Testis (tissue), 3 donors: ENCODE data around the gene CSF2RB. TPM values are rescaled to one million over a fixed set of nuclear protein-coding genes. Genes with fewer than 3 reads are reported as not detected.

Experiments used
- DNase-seq: peaks from one replicate; pipeline ENCODE4 v3.0.0-alpha.2; 2019
- H3K27ac ChIP-seq, 2 donors: fragments of 200-600 bp; sonication (generic); one replicate each; pipeline ENCODE4 v1.5.1; 2019
- H3K27me3 ChIP-seq: fragments of 200-600 bp; sonication (generic); one replicate; pipeline ENCODE4 v1.5.1; 2019
- H3K36me3 ChIP-seq: fragments of 200-600 bp; sonication (generic); one replicate; pipeline ENCODE4 v1.5.1; 2017; ENCODE audit warnings: low read depth; ENCODE audit errors: missing control alignments
- H3K4me1 ChIP-seq: fragments of 200-600 bp; sonication (generic); one replicate; pipeline ENCODE4 v1.5.1; 2019
- H3K4me3 ChIP-seq, 2 donors: fragments of 200-600 bp; sonication (generic); one replicate each; pipeline ENCODE4 v1.5.1; 2017 to 2019
- H3K9me3 ChIP-seq: fragments of 200-600 bp; sonication (generic); one replicate; pipeline ENCODE4 v1.5.1; 2017
- CTCF ChIP-seq, 3 experiments: fragments of 450-650 bp in 2 of 3; fragments of 200-600 bp in 1 of 3; sonication (generic) in 1 of 3; IDR thresholded peaks; one replicate each; pipeline ENCODE4 v1.5.1; 2016 to 2019; ENCODE audit warnings: antibody characterized with exemption in 3 of 3, mild to moderate bottlenecking in 2 of 3, moderate library complexity in 1 of 3
- POLR2A ChIP-seq: fragments of 450-650 bp; IDR thresholded peaks from one replicate; pipeline ENCODE4 v1.6.1; 2017; ENCODE audit warnings: antibody characterized with exemption, mild to moderate bottlenecking, moderate library complexity
- WGBS, 2 donors: methylation state at CpG; one replicate each; pipeline ENCODE4 v1.1.5; 2018; 5-methylcytosine and 5-hydroxymethylcytosine counted together
- intact Hi-C: fragments of 100-400 bp; cut with DNase I; formaldehyde crosslinking; loops from one replicate; pipeline ENCODE4 v1.15.1; 2023; ENCODE audit warnings: low total_unique reads
- polyA plus RNA-seq: library from polyadenylated mRNA; stranded (reverse); fragments of 350-450 nt; fragmentation: Illumina TruSeq; extraction: RNeasy Lipid Tissue Mini Kit (QIAGEN cat#74804); gene quantifications from one replicate; pipeline ENCODE4 v1.2.3, GENCODE V29; 2014; ENCODE audit warnings: low read depth, low replicate concordance; ENCODE audit not compliant: insufficient read depth
- total RNA-seq, 2 donors: library from RNA; depleted of rRNA; stranded (reverse); fragments of >200 nt; gene quantifications; one replicate each; pipeline ENCODE4 v1.2.3, GENCODE V29; 2016

CSF2RB gene
- total and polyA plus RNA-seq, 3 donors from 2014 or later = 2.3 to 4.0 (median 2.6) TPM

- H3K4me3 ChIP-seq = no peak overlapping the region
- WGBS, 2 donors = 36 to 49% methylated on average over 4 of the region's 4 CpGs
- H3K4me1 ChIP-seq = no peaks in the 10 kb centered on the region
- no peak overlapping the region for H3K27ac ChIP-seq
- H3K27me3 ChIP-seq = no peaks in the 10 kb centered on the region
- DNase-seq = no peak
- intact Hi-C loops = no loop called here
- H3K9me3 ChIP-seq = no peaks in the 10 kb centered on the region
- H3K36me3 ChIP-seq = no peaks in the 10 kb centered on the region
- no peak for TF ChIP-seq CTCF (IDR thresholded peaks at IDR 0.05)
- no peak for TF ChIP-seq POLR2A
Measured at GRCh38 chr22:36946421-36947158, 33.2 kb downstream of the CSF2RB start.

- H3K36me3 ChIP-seq = no peaks in the 10 kb centered on the region
- TF ChIP-seq CTCF (IDR thresholded peaks at IDR 0.05) = no peak
- TF ChIP-seq POLR2A = no peak
- 44 to 50% methylated on average over 9 of the region's 9 CpGs for WGBS, 2 donors
- H3K27me3 ChIP-seq = no peaks in the 10 kb centered on the region
- no peak overlapping the region for H3K4me3 ChIP-seq
- no peaks in the 10 kb centered on the region for H3K4me1 ChIP-seq
- no peak for DNase-seq
- intact Hi-C loops = no loop called here
- no peaks in the 10 kb centered on the region for H3K9me3 ChIP-seq
- no peak overlapping the region for H3K27ac ChIP-seq
Measured at GRCh38 chr22:36948273-36949225, 35.1 kb downstream of the CSF2RB start.

GRCh38 chr22:36950797-36951590, 37.6 kb downstream of the CSF2RB start:
- H3K36me3 ChIP-seq = no peaks in the 10 kb centered on the region
- TF ChIP-seq POLR2A (no peak), CTCF (IDR thresholded peaks at IDR 0.05) (no peak)
- no peak overlapping the region for H3K4me3 ChIP-seq
- H3K27me3 ChIP-seq = no peaks in the 10 kb centered on the region
- WGBS, 2 donors = 83 to 86% methylated on average over 17 of the region's 17 CpGs
- intact Hi-C loops = no loop called here
- no peak overlapping the region for H3K27ac ChIP-seq
- no peaks in the 10 kb centered on the region for H3K4me1 ChIP-seq
- DNase-seq = no peak
- no peaks in the 10 kb centered on the region for H3K9me3 ChIP-seq

GRCh38 chr22:36951746-36952145, 38.3 kb downstream of the CSF2RB start:
- intact Hi-C loops = no loop called here
- H3K9me3 ChIP-seq = no peaks in the 10 kb centered on the region
- no peak overlapping the region for H3K4me3 ChIP-seq
- no peak overlapping the region for H3K27ac ChIP-seq
- H3K36me3 ChIP-seq = no peaks in the 10 kb centered on the region
- TF ChIP-seq POLR2A (no peak), CTCF (IDR thresholded peaks at IDR 0.05) (no peak)
- H3K4me1 ChIP-seq = no peaks in the 10 kb centered on the region
- no peak for DNase-seq
- H3K27me3 ChIP-seq = no peaks in the 10 kb centered on the region
- 96 to 97% methylated on average over 7 of the region's 7 CpGs for WGBS, 2 donors
